HepG2 (cell line): ENCODE results near the gene HS6ST1. TPM values are rescaled to one million over a fixed set of nuclear protein-coding genes. Genes with fewer than 3 reads are reported as not detected.

Experiments used
- BCLAF1 ChIP-seq: fragments of 450-650 bp; IDR thresholded peaks from 2 replicates; pipeline ENCODE4 v1.6.1; 2017; ENCODE audit warnings: mild to moderate bottlenecking
- CBFB ChIP-seq: sonication (generic); formaldehyde crosslinking; IDR thresholded peaks from 2 replicates; pipeline ENCODE4 v1.4.0; 2020; ENCODE audit warnings: missing genetic modification reagents
- ELF1 ChIP-seq: sonication (generic); formaldehyde crosslinking; IDR thresholded peaks from 2 replicates; pipeline ENCODE4 v1.4.0; 2020; ENCODE audit warnings: missing genetic modification reagents
- GABPB1 ChIP-seq: IDR thresholded peaks from 2 replicates; pipeline ENCODE4 v1.6.1; 2016; ENCODE audit warnings: mild to moderate bottlenecking, missing genetic modification reagents, moderate library complexity, missing compliant biosample characterization
- HMGXB4 ChIP-seq, 2 experiments: sonication (generic) in 1 of 2; formaldehyde crosslinking in 1 of 2; IDR thresholded peaks; 2 replicates each; pipeline versions ENCODE4 v1.4.0 to v1.6.1; 2018 to 2020; ENCODE audit warnings: missing genetic modification reagents in 2 of 2, borderline replicate concordance in 1 of 2, low read depth in 1 of 2, mild to moderate bottlenecking in 1 of 2, missing biosample characterization in 1 of 2
- JUN ChIP-seq: sonication (generic); formaldehyde crosslinking; IDR thresholded peaks from 2 replicates; pipeline ENCODE4 v1.4.0; 2020; ENCODE audit warnings: mild to moderate bottlenecking, missing genetic modification reagents
- MXD3 ChIP-seq: IDR thresholded peaks from 2 replicates; pipeline ENCODE4 v1.6.1; 2016; ENCODE audit warnings: mild to moderate bottlenecking, missing biosample characterization, missing genetic modification reagents
- THAP9 ChIP-seq: sonication (generic); formaldehyde crosslinking; IDR thresholded peaks from 2 replicates; pipeline ENCODE4; 2020; ENCODE audit warnings: missing genetic modification reagents, mild to moderate bottlenecking, borderline replicate concordance
- TMF1 ChIP-seq: sonication (generic); formaldehyde crosslinking; IDR thresholded peaks from 2 replicates; pipeline ENCODE4 v1.8.1; 2022; ENCODE audit warnings: low read depth, missing genetic modification reagents
- WIZ ChIP-seq: sonication (generic); formaldehyde crosslinking; IDR thresholded peaks from 2 replicates; pipeline ENCODE4 v1.5.1; 2020; ENCODE audit warnings: mild to moderate bottlenecking, missing genetic modification reagents
- ZNF337 ChIP-seq: sonication (generic); formaldehyde crosslinking; IDR thresholded peaks from 2 replicates; pipeline ENCODE4 v1.5.1; 2020; ENCODE audit warnings: missing genetic modification reagents, low read depth, mild to moderate bottlenecking, borderline replicate concordance
- ZNF430 ChIP-seq: sonication (generic); formaldehyde crosslinking; IDR thresholded peaks from 2 replicates; pipeline ENCODE4 v1.9.0; 2021; ENCODE audit warnings: mild to moderate bottlenecking, missing genetic modification reagents
- ZNF709 ChIP-seq: sonication (generic); formaldehyde crosslinking; IDR thresholded peaks from 2 replicates; pipeline ENCODE4 v1.5.0; 2020; ENCODE audit warnings: mild to moderate bottlenecking, missing genetic modification reagents
- ZNF879 ChIP-seq: sonication (generic); formaldehyde crosslinking; IDR thresholded peaks from 2 replicates; pipeline ENCODE4 v1.8.1; 2023; ENCODE audit warnings: missing genetic modification reagents
- ZSCAN21 ChIP-seq: sonication (generic); formaldehyde crosslinking; IDR thresholded peaks from 2 replicates; pipeline ENCODE4 v1.8.0; 2022; ENCODE audit warnings: mild to moderate bottlenecking, missing genetic modification reagents, moderate library complexity, borderline replicate concordance
- polyA plus RNA-seq, 8 experiments: library from polyadenylated mRNA; depleted of rRNA in 3 of 8; stranded (reverse) in 7 of 8; unstranded in 1 of 8; fragments of >200 nt; fragmentation: Illumina TruSeq in 4 of 8; extraction: Trizol in 4 of 8; gene quantifications; 2 replicates each; pipeline versions ENCODE4 v1.2.1 to v1.2.3, GENCODE V29; 2011 to 2016; ENCODE audit warnings: low read depth in 4 of 8, missing spikeins in 1 of 8, mixed read lengths in 1 of 8; ENCODE audit not compliant: insufficient read depth in 1 of 8
- total RNA-seq, 5 experiments: library from RNA; depleted of rRNA; stranded (reverse); fragments of >200 nt; fragmentation: Illumina TruSeq; extraction: Trizol; gene quantifications; 2 replicates each; pipeline ENCODE4 v1.2.3, GENCODE V29; 2016; ENCODE audit warnings: low read depth in 1 of 5
- TF ChIP-seq, protein P1 (sequence below): sonication (generic); formaldehyde crosslinking; IDR thresholded peaks from 2 replicates; pipeline ENCODE4 v1.8.0; 2022; ENCODE audit warnings: missing genetic modification reagents, mild to moderate bottlenecking, borderline replicate concordance
- TF ChIP-seq, protein P2 (sequence below): IDR thresholded peaks from 2 replicates; pipeline ENCODE4 v1.6.1; 2016; ENCODE audit warnings: missing biosample characterization, missing genetic modification reagents, low read depth

Gene HS6ST1
- total and polyA plus RNA-seq, 2 of the 13 experiments (the other 11 are each of a cell fraction or from before 2014, with no cell fraction given): 34.5 to 84.6 TPM

GRCh38 chr2:128306081-128306930 is 12.4 kb downstream of the HS6ST1 start (continued):
- TF ChIP-seq MXD3 (CRISPR knock-in tag) (no peak), JUN (no peak), BCLAF1 (no peak), ZNF337 (CRISPR knock-in tag) (peak; percentile 45; the same call in 1 of the 2 replicates), ZNF709 (no peak), THAP9 (0 out of 2 replicates have a peak, but pooled peaks have one; percentile 13), GABPB1 (CRISPR knock-in tag) (peak; percentile 45; the same call in 1 of the 2 replicates), ZNF430 (CRISPR knock-in tag) (peak; percentile 88), ZNF879 (CRISPR knock-in tag) (no peak), CBFB (CRISPR knock-in tag) (peak; percentile 80; the same call in 1 of the 2 replicates), WIZ (CRISPR knock-in tag) (no peak), TMF1 (CRISPR knock-in tag) (no peak), HMGXB4 (CRISPR knock-in tag; IDR thresholded peaks at IDR 0.05; ENCODE audit: borderline replicate concordance in 1 of 2, low read depth in 1 of 2) (peak; percentile 69 to 89; a peak in 3 of 4 replicates), ZSCAN21 (CRISPR knock-in tag) (no peak), ELF1 (no peak)
- TF ChIP-seq, protein P1, sequence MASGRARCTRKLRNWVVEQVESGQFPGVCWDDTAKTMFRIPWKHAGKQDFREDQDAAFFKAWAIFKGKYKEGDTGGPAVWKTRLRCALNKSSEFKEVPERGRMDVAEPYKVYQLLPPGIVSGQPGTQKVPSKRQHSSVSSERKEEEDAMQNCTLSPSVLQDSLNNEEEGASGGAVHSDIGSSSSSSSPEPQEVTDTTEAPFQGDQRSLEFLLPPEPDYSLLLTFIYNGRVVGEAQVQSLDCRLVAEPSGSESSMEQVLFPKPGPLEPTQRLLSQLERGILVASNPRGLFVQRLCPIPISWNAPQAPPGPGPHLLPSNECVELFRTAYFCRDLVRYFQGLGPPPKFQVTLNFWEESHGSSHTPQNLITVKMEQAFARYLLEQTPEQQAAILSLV: peak; percentile 79
- TF ChIP-seq, protein P2, sequence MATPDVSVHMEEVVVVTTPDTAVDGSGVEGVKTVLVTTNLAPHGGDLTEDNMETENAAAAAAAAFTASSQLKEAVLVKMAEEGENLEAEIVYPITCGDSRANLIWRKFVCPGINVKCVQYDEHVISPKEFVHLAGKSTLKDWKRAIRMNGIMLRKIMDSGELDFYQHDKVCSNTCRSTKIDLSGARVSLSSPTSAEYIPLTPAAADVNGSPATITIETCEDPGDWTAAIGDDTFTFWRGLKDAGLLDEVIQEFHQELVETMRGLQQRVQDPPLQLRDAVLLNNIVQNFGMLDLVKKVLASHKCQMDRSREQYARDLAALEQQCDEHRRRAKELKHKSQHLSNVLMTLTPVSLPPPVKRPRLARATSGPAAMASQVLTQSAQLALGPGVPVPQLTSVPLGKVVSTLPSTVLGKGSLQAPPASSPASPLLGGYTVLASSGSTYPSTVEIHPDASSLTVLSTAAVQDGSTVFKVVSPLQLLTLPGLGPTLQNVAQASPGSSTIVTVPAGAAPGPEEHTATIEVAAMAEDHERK (CRISPR knock-in tag): no peak
